ENCODE data around the gene BLCAP.

The BLCAP gene

DNA sequence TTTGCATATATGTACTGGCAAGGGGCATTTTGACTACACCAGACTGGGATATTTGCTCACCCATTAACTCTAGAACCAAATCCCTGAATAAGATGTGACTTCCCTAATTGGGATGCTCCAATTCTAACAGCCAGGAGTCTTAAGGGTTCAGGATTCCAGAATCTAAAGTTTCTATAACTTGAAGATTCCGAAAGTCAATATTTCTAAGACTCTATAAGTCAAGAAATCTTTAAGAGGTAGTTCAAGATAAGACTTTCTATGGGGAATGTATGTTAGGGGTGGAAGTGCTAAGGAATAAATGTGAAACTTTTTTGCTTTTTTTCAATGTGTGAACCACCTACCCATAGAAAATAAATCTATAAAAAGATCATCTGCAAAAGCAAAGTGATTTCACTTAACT, 42.7 kb upstream of the BLCAP start:
- TF ChIP-seq, protein P1, sequence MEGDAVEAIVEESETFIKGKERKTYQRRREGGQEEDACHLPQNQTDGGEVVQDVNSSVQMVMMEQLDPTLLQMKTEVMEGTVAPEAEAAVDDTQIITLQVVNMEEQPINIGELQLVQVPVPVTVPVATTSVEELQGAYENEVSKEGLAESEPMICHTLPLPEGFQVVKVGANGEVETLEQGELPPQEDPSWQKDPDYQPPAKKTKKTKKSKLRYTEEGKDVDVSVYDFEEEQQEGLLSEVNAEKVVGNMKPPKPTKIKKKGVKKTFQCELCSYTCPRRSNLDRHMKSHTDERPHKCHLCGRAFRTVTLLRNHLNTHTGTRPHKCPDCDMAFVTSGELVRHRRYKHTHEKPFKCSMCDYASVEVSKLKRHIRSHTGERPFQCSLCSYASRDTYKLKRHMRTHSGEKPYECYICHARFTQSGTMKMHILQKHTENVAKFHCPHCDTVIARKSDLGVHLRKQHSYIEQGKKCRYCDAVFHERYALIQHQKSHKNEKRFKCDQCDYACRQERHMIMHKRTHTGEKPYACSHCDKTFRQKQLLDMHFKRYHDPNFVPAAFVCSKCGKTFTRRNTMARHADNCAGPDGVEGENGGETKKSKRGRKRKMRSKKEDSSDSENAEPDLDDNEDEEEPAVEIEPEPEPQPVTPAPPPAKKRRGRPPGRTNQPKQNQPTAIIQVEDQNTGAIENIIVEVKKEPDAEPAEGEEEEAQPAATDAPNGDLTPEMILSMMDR (conservative IDR thresholded peaks at IDR 0.05; ENCODE audit: low read depth, low read length) = no peak
- H3K4me3 ChIP-seq (ENCODE audit: low read length) = no peak overlapping the region
- DNase-seq (ENCODE audit: low read depth) = no peak

DNA sequence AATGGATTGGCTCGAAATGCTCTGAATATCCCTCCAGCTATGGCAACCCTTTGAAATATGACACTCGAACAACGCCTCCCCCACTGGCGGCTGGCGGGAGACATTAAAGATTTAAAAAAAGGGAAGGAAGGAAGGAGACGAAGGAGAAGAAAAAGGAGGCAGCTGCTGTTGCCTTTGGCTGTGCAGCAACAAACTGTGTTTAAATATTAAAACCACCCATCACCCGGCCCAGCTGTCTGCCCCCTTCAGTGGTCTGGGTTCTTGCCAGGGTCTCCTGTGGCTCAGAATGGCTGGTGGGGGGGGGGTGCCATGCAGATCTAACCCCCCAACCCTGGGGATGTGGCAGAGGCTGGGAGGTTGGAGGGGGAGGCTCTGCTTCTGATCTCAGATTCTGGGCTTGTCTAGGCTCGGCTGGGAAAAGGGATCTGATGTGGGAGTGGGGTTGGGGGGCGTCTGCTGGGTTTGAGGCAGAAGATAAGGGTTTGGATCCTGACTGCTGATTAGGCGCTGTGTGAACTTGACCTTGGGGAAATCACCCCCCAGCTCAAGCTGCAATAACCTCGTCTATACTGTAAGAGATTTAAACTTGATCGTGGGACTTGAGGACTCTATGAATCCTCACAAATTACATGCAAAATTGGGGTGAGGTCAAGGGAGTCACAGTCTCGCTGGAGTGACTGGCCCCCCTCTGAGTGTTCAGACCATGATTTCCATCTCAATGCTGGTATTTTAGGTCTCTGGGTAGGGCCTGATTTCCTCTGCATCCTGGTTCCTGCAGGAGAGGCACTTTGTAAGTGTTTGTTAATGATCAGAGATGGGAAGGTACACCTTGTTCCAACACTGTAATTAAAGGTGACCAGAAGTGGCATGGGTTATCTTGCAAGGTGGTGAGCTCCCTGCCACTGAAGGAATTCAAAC, 40.3 kb upstream of the BLCAP start:
- TF ChIP-seq, protein P1 (conservative IDR thresholded peaks at IDR 0.05; ENCODE audit: low read depth, low read length) = no peak
- DNase-seq (ENCODE audit: low read depth) = no peak
- no peak overlapping the region for H3K4me3 ChIP-seq (ENCODE audit: low read length)

DNA sequence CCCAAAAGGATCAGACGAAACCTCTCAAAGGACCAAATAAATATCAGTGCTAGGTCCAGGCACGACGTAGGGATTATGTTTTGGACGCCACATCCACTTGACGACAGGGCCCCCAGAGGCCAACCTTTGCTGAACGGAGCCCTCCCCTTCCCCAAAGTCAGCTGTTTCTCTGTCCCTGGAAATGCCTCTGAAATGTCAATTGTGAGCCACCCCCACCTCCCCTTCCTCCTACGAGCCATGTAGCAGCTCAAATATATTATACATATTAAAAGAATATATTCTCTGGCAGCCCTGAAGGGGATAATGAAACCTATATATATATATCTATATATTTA, 39.6 kb upstream of the BLCAP start:
- H3K4me3 ChIP-seq (ENCODE audit: low read length) = no peak overlapping the region
- DNase-seq (ENCODE audit: low read depth) = no peak
- TF ChIP-seq, protein P1 (conservative IDR thresholded peaks at IDR 0.05; ENCODE audit: low read depth, low read length) = no peak

DNA sequence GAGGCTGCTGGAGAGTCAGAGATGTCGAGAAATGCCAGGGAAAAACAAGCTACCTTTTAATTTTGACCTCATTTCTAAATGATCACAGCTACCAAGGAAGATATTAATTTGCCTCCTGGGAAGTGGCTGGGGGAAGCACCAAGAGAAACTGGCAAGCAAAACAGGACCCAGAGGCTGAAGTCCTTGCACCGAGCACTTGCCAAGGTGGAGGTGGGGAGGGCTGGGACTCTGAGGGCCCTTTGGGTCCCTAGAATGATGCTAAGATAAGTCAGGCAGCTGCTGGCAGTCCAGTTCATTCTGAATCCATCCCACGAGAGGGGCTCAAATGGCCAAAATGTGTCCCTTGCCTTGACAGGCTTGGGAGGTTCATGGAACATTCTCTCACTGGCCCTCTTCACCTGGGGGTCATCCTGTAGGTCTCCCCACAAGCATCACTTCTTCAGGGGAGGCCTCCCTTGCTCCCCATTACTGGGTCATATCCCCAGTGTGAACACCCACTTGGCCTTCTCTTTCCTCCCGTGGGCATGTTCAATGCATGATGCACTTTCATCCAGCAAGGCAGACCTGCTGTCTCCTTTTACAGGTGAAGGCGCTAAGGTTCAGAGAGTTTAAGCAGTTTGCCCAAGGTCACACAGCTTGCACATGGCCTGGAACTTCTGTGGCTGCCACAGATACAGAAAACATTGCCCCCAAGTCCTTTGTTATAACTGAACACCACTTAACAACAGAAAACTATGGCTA, 39.1 kb upstream of the BLCAP start:
- no peak for DNase-seq (ENCODE audit: low read depth)
- TF ChIP-seq, protein P1 (conservative IDR thresholded peaks at IDR 0.05; ENCODE audit: low read depth, low read length) = no peak
- H3K4me3 ChIP-seq (ENCODE audit: low read length) = no peak overlapping the region

DNA sequence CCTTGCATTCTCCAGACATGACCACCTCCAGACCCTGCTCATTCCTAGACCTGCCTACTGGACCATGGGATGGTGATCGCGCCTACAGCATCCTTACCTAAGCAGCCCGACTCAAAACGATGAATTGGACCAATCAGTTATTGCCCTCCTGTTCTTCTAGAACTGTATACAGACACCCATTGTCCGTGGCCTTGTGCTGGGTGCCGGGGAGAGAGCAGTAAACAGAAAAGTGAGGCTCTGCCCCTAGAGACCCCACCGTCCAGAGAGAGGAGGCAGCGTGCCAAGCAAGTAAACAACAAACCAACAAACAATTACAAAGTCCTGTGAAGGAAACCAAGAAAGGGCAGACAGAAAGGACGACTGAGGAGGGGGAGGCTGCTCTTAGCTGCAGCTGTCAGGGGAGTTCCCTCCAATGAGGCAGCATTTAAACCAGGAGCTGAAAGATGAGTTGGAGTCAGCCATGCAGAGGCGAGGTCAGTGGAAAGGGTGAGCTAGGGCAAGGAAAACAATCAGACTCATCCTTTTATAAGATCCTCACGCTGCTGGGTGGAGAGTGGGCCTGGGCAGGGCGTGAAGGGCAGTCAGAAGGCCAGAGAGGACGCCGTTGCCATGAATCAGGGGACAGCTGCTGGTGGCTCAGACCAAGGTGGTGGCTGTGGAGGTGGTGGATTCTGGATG, 37.6 kb upstream of the BLCAP start:
- no peak for DNase-seq (ENCODE audit: low read depth)
- TF ChIP-seq, protein P1 (conservative IDR thresholded peaks at IDR 0.05; ENCODE audit: low read depth, low read length) = no peak
- H3K4me3 ChIP-seq (ENCODE audit: low read length) = no peak overlapping the region

DNA sequence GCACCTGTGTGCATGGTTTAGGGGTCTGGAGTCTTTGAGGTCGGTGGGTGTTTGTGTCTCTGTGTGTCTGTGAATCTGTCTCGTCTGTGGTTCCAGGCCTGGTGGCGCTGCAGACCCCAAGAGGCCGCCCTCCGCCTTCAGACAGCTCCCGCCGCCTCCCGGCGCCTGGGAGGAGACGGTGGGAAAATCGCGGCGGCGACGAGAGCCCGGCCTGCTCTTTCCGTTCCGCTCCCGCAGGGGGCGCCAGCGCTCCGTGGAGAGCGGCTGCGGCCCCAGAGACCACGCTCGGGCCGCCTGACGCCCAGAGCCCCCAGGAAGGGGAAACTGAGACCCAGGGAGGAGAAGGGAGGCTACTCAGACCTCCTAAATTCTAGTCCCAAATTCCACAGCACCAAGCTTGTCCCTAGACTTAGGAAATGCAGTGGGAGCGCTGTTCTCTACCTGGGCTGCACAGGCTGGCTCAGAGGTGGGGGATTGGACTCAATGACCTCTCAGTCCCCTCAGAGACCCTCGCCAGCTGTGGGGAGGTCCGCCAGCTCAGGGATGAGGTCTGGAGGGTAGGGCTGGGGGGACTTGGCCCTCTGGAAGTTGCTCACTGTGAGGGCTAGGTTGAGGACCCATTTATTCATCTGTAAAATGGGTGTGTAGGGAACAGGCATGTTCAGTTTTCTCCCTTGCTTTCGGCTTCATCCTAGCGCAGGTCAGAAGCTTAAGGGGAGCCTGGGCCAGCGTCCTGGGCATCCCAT, 36.9 kb upstream of the BLCAP start:
- H3K4me3 ChIP-seq (ENCODE audit: low read length) = no peak overlapping the region
- TF ChIP-seq, protein P1 (conservative IDR thresholded peaks at IDR 0.05; ENCODE audit: low read depth, low read length) = peak; percentile 89
- DNase-seq (ENCODE audit: low read depth) = no peak

All from retinal pigment epithelial cell (primary cell).